HG02610 (cell line): ENCODE measurements around the gene BCO2.
"Not testable (repeated sequence)": the region's sequence is repeated elsewhere in the genome, so short reads cannot be mapped to it uniquely, and the experiment has no call there.

Experiments used
- ATAC-seq: cut with Tn5 transposase; IDR thresholded peaks from one replicate; pipeline ENCODE4 v1.9.1; 2021; ENCODE audit warnings: mild to moderate bottlenecking, moderate library complexity; ENCODE audit not compliant: unreplicated experiment

The BCO2 gene

GRCh38 chr11:112166562-112166961 lies 8.8 kb upstream of the BCO2 start:
- no peak for ATAC-seq

DNA sequence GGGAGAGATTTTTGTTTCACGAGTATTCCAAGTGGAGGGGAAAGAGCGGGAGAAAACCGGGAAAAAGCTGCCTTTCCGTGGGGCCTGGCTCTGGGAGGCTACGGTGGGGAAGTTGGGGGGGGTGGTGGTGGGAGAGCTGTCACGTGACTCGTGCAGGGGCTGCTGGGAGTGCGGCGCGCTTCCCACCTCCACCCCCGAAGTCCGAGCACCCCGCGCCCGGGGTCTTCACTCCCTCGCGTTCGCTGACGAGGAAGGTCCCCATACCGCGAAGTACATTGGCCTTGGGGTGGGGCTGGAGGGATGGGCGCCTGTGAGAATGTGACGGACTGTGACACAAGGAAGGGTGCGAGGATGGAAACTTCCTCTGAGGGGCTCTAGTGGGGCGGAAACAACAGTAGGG lies 8.2 kb upstream of the BCO2 start, which contains the start of gene TEX12:
TEX12 (plus strand) TSS at position 228 of the 400 bp plus-strand sequence. CDS start 1,897 bp downstream, outside the sequence.
- no peak for ATAC-seq

DNA sequence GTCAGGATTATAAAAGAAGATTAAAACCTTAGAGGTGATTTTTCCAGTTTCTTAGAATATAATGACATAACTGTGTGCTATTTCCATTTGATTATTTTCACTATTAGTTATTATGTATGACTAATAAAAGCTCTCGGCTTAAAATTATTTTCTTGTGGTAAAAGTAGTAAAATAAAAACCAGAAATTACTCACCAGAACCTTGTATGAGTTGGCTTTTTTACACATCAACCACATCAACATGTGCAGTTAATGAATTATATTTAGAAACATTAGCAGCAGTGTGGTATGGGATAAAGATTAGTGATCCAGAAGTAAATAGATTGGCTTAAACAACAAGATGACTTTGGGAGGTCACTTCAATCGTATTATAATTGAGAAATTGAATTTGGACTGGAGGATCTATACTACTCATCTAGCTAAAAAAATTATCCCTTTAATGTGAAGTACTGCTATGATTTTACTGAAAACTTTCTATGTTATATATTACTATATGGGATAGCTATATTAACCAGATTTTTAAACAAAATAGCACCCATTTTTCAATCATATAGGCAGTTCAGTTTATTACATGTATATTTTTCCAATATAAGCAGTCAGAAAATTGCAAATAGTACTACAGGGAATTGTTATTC lies 2.8 kb upstream of the BCO2 start:
- peak; percentile 73 for ATAC-seq

GRCh38 chr11:112173152-112173551 lies 2.2 kb upstream of the BCO2 start:
- ATAC-seq = no peak

DNA sequence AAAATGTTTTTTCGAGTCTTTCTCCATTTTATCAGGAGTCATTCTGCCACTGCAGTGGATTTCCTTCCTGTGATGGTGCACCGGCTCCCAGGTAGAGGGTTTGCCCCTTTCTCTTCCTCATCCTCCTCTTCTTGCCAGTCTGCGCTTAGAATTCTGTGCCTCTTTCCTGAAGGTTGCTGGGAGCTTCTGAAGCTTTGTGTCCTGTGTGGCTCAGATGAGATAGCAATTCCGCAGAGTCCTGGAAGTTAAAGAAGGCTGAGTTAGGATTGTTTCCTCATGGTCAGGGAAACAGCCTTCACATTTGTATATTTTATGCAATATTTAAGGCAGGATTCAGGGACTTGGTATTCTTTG lies 264 bp downstream of the BCO2 start:
- no peak for ATAC-seq

- no peak for ATAC-seq
Measured at GRCh38 chr11:112176077-112176476, 765 bp downstream of the BCO2 start.

DNA sequence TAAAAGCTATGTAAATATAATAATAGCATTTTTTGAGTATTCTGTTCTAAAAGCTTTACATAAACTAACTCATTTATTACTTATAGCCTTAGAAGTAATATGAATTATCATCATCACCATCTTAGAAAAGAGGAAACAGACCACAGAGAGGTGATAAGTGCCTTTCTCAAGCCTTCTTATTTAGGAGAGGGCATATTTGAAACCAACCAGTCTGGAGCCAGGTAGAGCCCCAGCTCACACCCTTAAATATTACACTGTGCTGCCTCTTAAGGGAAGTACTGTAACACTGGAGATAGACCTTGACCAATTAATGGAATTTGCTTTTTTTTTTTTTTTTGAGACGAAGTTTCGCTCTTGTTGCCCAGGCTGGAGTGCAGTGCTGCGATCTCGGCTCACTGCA lies 2.3 kb downstream of the BCO2 start:
- ATAC-seq = no peak

DNA sequence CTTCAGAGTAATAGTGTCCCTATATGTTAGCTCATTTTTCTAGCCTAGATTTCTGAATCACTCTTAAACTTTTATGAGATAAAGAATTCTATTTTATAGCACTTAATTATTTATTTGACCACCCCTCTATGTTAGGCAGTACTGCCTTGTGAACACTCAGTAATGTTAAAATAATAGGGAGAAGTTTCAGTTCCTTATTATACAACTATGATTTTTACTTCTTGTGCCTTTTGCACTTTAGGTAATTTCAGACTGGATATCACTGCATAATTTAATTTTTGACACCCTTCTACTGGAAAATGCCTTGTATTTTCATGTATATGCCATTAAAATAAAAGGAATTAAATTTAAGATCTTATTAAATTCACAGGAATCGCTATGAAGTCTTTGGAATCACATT lies 3.1 kb downstream of the BCO2 start:
- no peak for ATAC-seq

- no peak for ATAC-seq
Measured at GRCh38 chr11:112178936-112179335, 3.6 kb downstream of the BCO2 start.

- no peak for ATAC-seq
Measured at GRCh38 chr11:112179601-112180000, 4.3 kb downstream of the BCO2 start.

DNA sequence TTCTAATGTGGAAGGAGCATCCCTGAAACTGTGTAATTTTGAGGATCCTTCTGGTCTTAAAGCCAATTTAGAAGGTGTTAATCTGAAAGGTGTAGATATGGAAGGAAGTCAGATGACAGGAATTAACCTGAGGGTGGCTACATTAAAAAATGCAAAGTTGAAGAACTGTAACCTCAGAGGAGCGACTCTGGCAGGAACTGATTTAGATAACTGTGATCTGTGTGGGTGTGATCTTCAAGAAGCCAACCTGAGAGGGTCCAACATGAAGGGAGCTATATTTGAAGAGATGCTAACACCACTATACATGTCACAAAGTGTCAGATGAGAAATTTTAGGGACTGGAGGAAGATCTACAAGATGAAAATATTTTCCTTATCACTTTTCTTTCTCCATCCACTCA lies 7.6 kb downstream of the BCO2 start:
- ATAC-seq = no peak

- ATAC-seq = no peak
Measured at GRCh38 chr11:112185883-112186282, 10.6 kb downstream of the BCO2 start.

DNA sequence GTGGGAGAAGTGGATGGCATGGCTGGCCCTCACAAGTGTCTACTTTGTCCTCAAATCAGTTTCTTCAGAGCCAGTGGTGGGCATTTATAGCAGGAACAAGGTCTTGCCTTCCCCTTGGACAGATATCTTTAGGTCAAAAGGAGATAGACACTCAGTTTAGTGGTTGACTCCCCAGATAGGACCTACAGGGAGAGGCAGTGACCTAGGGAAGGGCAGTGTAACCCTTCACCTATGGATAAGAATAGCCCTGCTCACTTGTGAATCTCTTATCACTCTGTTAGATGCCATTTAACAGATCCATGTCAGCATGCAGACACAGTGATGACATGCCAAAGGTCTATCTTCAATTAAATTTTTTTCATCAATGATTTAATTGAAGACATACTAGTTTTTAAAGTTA lies 11.0 kb downstream of the BCO2 start:
- ATAC-seq = no peak

GRCh38 chr11:112195113-112195512 lies 19.8 kb downstream of the BCO2 start:
- not testable (repeated sequence) for ATAC-seq

DNA sequence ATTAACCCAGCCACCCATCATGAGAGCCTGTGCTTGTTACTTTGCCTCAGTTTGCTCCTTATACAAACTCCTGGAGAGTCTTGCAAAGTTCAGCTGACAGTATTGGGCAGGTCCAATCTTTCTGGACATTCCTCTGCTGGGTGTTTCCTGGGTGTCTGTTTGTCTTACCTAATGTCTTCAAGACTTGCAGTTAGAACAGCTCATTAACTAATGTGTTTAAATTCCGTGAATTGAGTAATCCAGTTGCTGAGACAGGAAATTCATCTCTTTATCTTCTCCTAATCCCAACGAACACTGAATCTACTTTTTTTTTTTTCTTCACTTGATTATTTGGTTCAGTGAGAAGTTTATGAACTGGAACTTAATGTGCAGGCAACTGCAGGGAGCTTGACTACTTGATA lies 20.6 kb downstream of the BCO2 start:
- no peak for ATAC-seq

DNA sequence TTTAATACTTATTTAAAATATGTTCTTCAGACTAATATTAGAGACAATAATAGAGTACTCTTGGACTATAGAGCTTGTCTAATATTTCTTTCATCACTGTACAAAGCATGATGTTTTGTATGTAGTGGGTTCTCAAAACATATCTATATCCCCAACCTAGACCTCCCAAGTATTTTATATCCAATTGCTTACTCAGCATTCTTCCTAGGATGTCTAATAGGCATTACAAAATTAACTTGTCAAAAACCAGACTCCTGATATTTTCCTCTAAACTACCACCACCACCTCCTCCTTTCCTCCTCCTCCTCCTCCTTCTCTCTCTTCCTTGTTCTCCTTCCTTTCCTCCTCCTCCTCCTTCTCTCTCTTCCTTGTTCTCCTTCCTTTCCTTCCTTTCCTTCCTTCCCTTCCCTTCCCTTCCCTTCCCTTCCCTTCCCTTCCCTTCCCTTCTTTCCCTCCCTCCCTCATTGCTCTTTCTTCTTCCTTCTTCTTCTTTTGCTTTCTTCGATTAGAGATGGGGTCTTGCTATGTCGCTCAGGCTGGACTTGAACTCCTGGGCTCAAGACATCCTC lies 21.3 kb downstream of the BCO2 start:
- no peak for ATAC-seq

DNA sequence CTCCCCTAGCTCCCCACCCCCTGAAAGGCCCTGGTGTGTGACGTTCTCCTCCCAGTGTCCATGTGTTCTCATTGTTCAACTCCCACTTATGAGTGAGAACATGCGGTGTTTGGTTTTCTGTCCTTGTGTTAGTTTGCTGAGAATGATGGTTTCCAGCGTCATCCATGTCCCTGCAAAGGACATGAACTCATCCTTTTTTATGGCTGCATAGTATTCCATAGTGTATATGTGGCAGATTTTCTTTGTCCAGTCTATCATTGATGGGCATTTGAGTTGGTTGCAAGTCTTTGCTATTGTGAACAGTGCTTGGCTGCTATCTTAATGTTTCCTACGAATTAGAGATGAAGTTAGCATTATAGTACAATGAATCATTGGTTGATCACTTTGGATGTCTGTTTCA lies 23.8 kb downstream of the BCO2 start:
- not testable (repeated sequence) for ATAC-seq

GRCh38 chr11:112200252-112200651 lies 24.9 kb downstream of the BCO2 start:
- ATAC-seq = no peak

DNA sequence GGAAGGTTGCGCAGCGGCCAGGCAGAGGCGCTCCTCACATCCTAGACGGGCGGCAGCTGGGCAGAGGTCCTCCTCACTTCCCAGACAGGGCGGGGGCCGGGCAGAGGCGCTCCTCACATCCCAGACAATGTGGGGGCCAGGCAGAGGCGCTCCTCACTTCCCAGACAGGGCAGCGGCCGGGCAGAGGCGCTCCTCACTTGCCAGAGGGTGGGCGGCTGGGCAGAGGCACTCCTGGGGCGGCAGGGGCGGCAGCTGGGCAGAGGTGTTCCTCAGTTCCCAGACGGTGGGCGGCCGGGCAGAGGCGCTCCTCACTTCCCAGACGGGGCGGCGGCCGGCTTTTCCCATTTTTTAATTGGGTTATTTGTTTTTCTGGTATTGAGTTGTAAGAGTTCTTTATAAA lies 30.8 kb downstream of the BCO2 start:
- no peak for ATAC-seq

GRCh38 chr11:112210890-112211289 lies 35.6 kb downstream of the BCO2 start:
- ATAC-seq = no peak

GRCh38 chr11:112211536-112211935 lies 36.2 kb downstream of the BCO2 start:
- ATAC-seq = no peak

DNA sequence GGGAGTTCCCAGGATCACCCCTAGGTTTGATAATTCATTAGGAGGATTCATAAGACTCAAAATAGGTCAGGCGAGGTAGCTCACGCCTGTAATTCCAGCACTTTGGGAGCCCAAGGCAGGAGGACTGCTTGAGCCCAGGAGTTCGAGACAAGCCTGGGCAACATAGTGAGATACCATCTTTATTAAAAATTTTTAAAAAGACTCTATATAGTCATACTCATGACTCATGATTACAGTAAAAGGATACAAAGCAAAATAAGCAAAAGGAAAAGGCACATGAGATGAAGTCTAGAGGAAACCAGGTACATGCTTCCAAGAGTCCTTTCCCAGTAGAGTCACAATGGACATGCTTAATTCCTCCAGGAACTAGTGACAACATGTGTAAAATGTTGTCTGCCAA lies 37.0 kb downstream of the BCO2 start:
- ATAC-seq = no peak

DNA sequence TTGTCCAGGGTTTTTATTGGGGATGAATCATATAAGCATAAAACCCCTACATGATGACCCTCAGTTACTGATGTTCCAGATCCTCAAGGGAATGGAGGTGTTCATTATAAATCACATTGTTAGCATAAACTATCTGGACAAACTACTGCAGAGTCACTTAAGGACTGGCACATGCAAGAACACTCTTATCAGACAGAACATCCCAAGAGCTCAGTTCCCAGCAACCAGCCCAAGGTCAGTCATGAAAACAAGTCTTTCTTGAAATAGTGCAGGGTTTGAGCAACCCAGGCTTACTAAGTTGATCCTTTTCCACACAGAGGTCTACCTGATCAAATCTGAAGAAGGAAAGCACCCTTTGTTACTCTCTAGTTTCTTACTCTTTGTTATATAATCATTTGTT lies 37.4 kb downstream of the BCO2 start:
- no peak for ATAC-seq
